HEK293T (cell line): ENCODE results near the gene KRTAP10-4.

Experiments used
- CTBP1 ChIP-seq: fragments of 450-650 bp; IDR thresholded peaks from 2 replicates; pipeline ENCODE4 v1.6.1; 2016; ENCODE audit warnings: borderline replicate concordance
- ELF4 ChIP-seq: fragments of 450-650 bp; IDR thresholded peaks from 2 replicates; pipeline ENCODE4 v1.6.1; 2017; ENCODE audit warnings: antibody characterized with exemption
- FOXA1 ChIP-seq: fragments of 450-650 bp; IDR thresholded peaks from 2 replicates; pipeline ENCODE4 v1.6.1; 2016; ENCODE audit warnings: mild to moderate bottlenecking
- FOXM1 ChIP-seq: fragments of 450-650 bp; IDR thresholded peaks from 2 replicates; pipeline ENCODE4 v1.6.1; 2017; ENCODE audit warnings: mild to moderate bottlenecking, borderline replicate concordance
- NFRKB ChIP-seq: fragments of 450-650 bp; IDR thresholded peaks from 2 replicates; pipeline ENCODE4 v1.6.1; 2016; ENCODE audit warnings: mild to moderate bottlenecking, moderate library complexity
- PKNOX1 ChIP-seq: fragments of 450-650 bp; IDR thresholded peaks from 2 replicates; pipeline ENCODE4 v1.6.1; 2016
- SP1 ChIP-seq: fragments of 450-650 bp; IDR thresholded peaks from 2 replicates; pipeline ENCODE4 v1.6.1; 2017
- SUZ12 ChIP-seq: fragments of 450-650 bp; IDR thresholded peaks from 2 replicates; pipeline ENCODE4 v1.6.1; 2016; ENCODE audit warnings: mild to moderate bottlenecking
- TARDBP ChIP-seq: fragments of 450-650 bp; IDR thresholded peaks from 2 replicates; pipeline ENCODE4 v1.6.1; 2016

- TF ChIP-seq SP1, result no peak
- TF ChIP-seq NFRKB, result no peak
- TF ChIP-seq SUZ12, result no peak
- no peak for TF ChIP-seq PKNOX1
- no peak for TF ChIP-seq ELF4
- TF ChIP-seq FOXA1, result no peak
- no peak for TF ChIP-seq FOXM1
- TF ChIP-seq TARDBP, result no peak
- TF ChIP-seq CTBP1, result no peak
Observed at GRCh38 chr21:44558695-44559094, 14.8 kb upstream of the KRTAP10-4 start, which contains the start of gene KRTAP10-3.
